Measurements from ENCODE around the gene PIGZ. TPM values are rescaled to one million over a fixed set of nuclear protein-coding genes. Genes with fewer than 3 reads are reported as not detected.
A peak's percentile ranks its signal among the peaks of the same experiment; 100 is the strongest.

The PIGZ gene
- total RNA-seq, 1 donor from 2014 or later: 1.8 TPM

GRCh38 chr3:196976941-196977340 is 8.3 kb upstream of the PIGZ start:
- intact Hi-C loops (cut with micrococcal nuclease): loop anchor here (10.0 kb wide), 1 partner anchor 538 kb away; no protein-coding TSS in a partner anchor
- ATAC-seq (ENCODE audit: low read depth): no peak
- H3K4me3 Mint-ChIP-seq: no peak overlapping the region
- ChIA-PET POLR2A (no interaction called here), CTCF (interaction anchor here (0.8 to 3.0 kb wide), 2 partner anchors 141 to 211 kb away, joined by 3 to 17 read pairs; no protein-coding TSS in a partner anchor)
- H3K4me1 Mint-ChIP-seq: peaks cover 11% of the 10 kb centered on the region
- no peak overlapping the region for H3K27ac Mint-ChIP-seq
- H3K27me3 Mint-ChIP-seq: peaks cover 18% of the 10 kb centered on the region
- no peak for TF ChIP-seq CTCF (IDR thresholded peaks at IDR 0.05)
- H3K36me3 Mint-ChIP-seq (ENCODE audit: low read depth): no peaks in the 10 kb centered on the region
- no peak for DNase-seq
- H3K9me3 Mint-ChIP-seq: no peaks in the 10 kb centered on the region

- no peak overlapping the region for H3K27ac Mint-ChIP-seq
- peaks cover 13% of the 10 kb centered on the region for H3K27me3 Mint-ChIP-seq
- intact Hi-C loops (cut with micrococcal nuclease): loop anchor here (10.0 kb wide), 1 partner anchor 539 kb away; no protein-coding TSS in a partner anchor
- DNase-seq: no peak
- H3K4me3 Mint-ChIP-seq: no peak overlapping the region
- POLR2A ChIA-PET: interaction anchor here (0.6 kb wide), 1 partner anchor 226 kb away, joined by 3 read pairs; no protein-coding TSS in a partner anchor
- no peak for TF ChIP-seq CTCF (IDR thresholded peaks at IDR 0.05)
- no peak for ATAC-seq (ENCODE audit: low read depth)
- H3K9me3 Mint-ChIP-seq: no peaks in the 10 kb centered on the region
- no peaks in the 10 kb centered on the region for H3K36me3 Mint-ChIP-seq (ENCODE audit: low read depth)
- peaks cover 14% of the 10 kb centered on the region for H3K4me1 Mint-ChIP-seq
- CTCF ChIA-PET: interaction anchor here (0.7 to 2.0 kb wide), 3 partner anchors 53 to 839 kb away, joined by 3 to 4 read pairs (median 3); no protein-coding TSS in a partner anchor
Measured at GRCh38 chr3:196975349-196975748, 6.7 kb upstream of the PIGZ start.

- H3K27me3 Mint-ChIP-seq: peaks cover 13% of the 10 kb centered on the region
- no peak for DNase-seq
- H3K9me3 Mint-ChIP-seq: no peaks in the 10 kb centered on the region
- no peaks in the 10 kb centered on the region for H3K36me3 Mint-ChIP-seq (ENCODE audit: low read depth)
- no peak overlapping the region for H3K4me3 Mint-ChIP-seq
- H3K27ac Mint-ChIP-seq: no peak overlapping the region
- intact Hi-C loops (cut with micrococcal nuclease): loop anchor here (10.0 kb wide), 1 partner anchor 540 kb away; no protein-coding TSS in a partner anchor
- peaks cover 19% of the 10 kb centered on the region for H3K4me1 Mint-ChIP-seq
- ChIA-PET POLR2A (no interaction called here), CTCF (interaction anchor here (2.0 kb wide), 1 partner anchor 212 kb away, joined by 4 read pairs; no protein-coding TSS in a partner anchor)
- TF ChIP-seq CTCF (IDR thresholded peaks at IDR 0.05): no peak
- ATAC-seq (ENCODE audit: low read depth): no peak
Measured at GRCh38 chr3:196974661-196975060, 6.0 kb upstream of the PIGZ start.

- Mint-ChIP-seq H3K4me1 (peaks cover 21% of the 10 kb centered on the region), H3K27ac (no peak overlapping the region), H3K27me3 (no peaks in the 10 kb centered on the region), H3K9me3 (no peaks in the 10 kb centered on the region), H3K4me3 (peak overlapping the region; percentile 3), H3K36me3 (ENCODE audit: low read depth) (no peaks in the 10 kb centered on the region)
- DNase-seq (no peak), ATAC-seq (ENCODE audit: low read depth) (no peak)
- ChIA-PET POLR2A (interaction anchor here (0.6 kb wide), 1 partner anchor 97 kb away, joined by 3 read pairs; no protein-coding TSS in a partner anchor), CTCF (interaction anchor here (1.3 to 5.4 kb wide), 2 partner anchors 135 to 154 kb away, joined by 3 to 65 read pairs; no protein-coding TSS in a partner anchor)
- intact Hi-C loops (cut with micrococcal nuclease): loop anchor here (10.0 kb wide), 1 partner anchor 544 kb away; no protein-coding TSS in a partner anchor
- no peak for TF ChIP-seq CTCF (IDR thresholded peaks at IDR 0.05)
Measured at GRCh38 chr3:196971094-196971698, 2.6 kb upstream of the PIGZ start.

GRCh38 chr3:196970547-196971093 is 2.0 kb upstream of the PIGZ start:
- H3K36me3 Mint-ChIP-seq (ENCODE audit: low read depth): no peaks in the 10 kb centered on the region
- intact Hi-C loops (cut with micrococcal nuclease): loop anchor here (1.0 to 10.0 kb wide), 3 partner anchors 132 to 544 kb away; no protein-coding TSS in a partner anchor
- ATAC-seq (ENCODE audit: low read depth) (no peak), DNase-seq (no peak)
- peak overlapping the region; percentile 70 for H3K27ac Mint-ChIP-seq
- TF ChIP-seq CTCF (IDR thresholded peaks at IDR 0.05): no peak
- H3K4me1 Mint-ChIP-seq: peaks cover 21% of the 10 kb centered on the region
- no peaks in the 10 kb centered on the region for H3K27me3 Mint-ChIP-seq
- CTCF ChIA-PET: interaction anchor here (1.1 to 5.4 kb wide), 3 partner anchors 51 to 153 kb away, joined by 3 to 65 read pairs (median 3); no protein-coding TSS in a partner anchor
- no peaks in the 10 kb centered on the region for H3K9me3 Mint-ChIP-seq
- POLR2A ChIA-PET: interaction anchor here (0.6 kb wide), 1 partner anchor 682 kb away, joined by 5 read pairs; no protein-coding TSS in a partner anchor
- peak overlapping the region; percentile 83 for H3K4me3 Mint-ChIP-seq
